Thyroid gland (tissue), 4 donors: ENCODE measurements around the gene FANCD2. TPM values are rescaled to one million over a fixed set of nuclear protein-coding genes. Genes with fewer than 3 reads are reported as not detected.
"Not testable (repeated sequence)": the region's sequence is repeated elsewhere in the genome, so short reads cannot be mapped to it uniquely, and the experiment has no call there.

ENCODE experiments used
- DNase-seq, 2 donors: peaks; one replicate each; pipeline ENCODE4 v3.0.0-alpha.2; 2019
- H3K27ac ChIP-seq, 3 donors: fragments of 200-600 bp; sonication (generic); 1 replicate in 2 of 3; 2 replicates in 1 of 3; pipeline ENCODE4 v1.5.1; 2016 to 2019; ENCODE audit warnings: mild to moderate bottlenecking in 1 of 3, moderate library complexity in 1 of 3
- H3K27me3 ChIP-seq: fragments of 200-600 bp; sonication (generic); one replicate; pipeline ENCODE4 v1.5.1; 2019
- H3K36me3 ChIP-seq, 2 donors: fragments of 200-600 bp; sonication (generic); one replicate each; pipeline ENCODE4 v1.5.1; 2016 to 2019
- H3K4me1 ChIP-seq, 2 donors: fragments of 200-600 bp; sonication (generic); one replicate each; pipeline ENCODE4 v1.5.1; 2017 to 2019
- H3K4me3 ChIP-seq, 3 donors: fragments of 200-600 bp; sonication (generic); replicated peaks in 1 of 3; 1 replicate in 2 of 3; 2 replicates in 1 of 3; pipeline ENCODE4 v1.5.1; 2016; ENCODE audit warnings: mild to moderate bottlenecking in 1 of 3
- H3K9me3 ChIP-seq: fragments of 200-600 bp; sonication (generic); one replicate; pipeline ENCODE4 v1.5.1; 2017
- POLR2A ChIP-seq, 2 donors: fragments of 450-650 bp; IDR thresholded peaks; one replicate each; pipeline ENCODE4 v1.6.1; 2017; ENCODE audit warnings: antibody characterized with exemption in 2 of 2, mild to moderate bottlenecking in 2 of 2, moderate library complexity in 1 of 2
- WGBS, 2 donors: methylation state at CpG; one replicate each; pipeline ENCODE4 v1.1.5; 2017; 5-methylcytosine and 5-hydroxymethylcytosine counted together
- intact Hi-C: fragments of 100-400 bp; cut with DNase I; formaldehyde crosslinking; loops from one replicate; pipeline ENCODE4 v1.15.1; 2023
- total RNA-seq, 4 donors: library from RNA; depleted of rRNA; stranded (reverse); fragments of >200 nt; gene quantifications; one replicate each; pipeline ENCODE4 v1.2.3, GENCODE V29; 2016
- TF ChIP-seq, protein P1 (sequence below), 6 experiments: fragments of 200-600 bp in 3 of 6; fragments of 450-650 bp in 3 of 6; sonication (generic) in 3 of 6; IDR thresholded peaks; one replicate each; pipeline ENCODE4 v1.5.1; 2016 to 2019; ENCODE audit warnings: antibody characterized with exemption in 6 of 6, mild to moderate bottlenecking in 2 of 6, inconsistent platforms in 1 of 6, moderate library complexity in 1 of 6

FANCD2 gene
- total RNA-seq, 4 donors from 2014 or later: 2.0 to 7.9 (median 4.4) TPM

GRCh38 chr3:10015461-10015904 lies 10.8 kb upstream of the FANCD2 start:
- intact Hi-C loops: no loop called here
- Histone ChIP-seq H3K36me3 (no peaks in the 10 kb centered on the region), H3K27me3 (no peaks in the 10 kb centered on the region), H3K9me3 (no peaks in the 10 kb centered on the region), H3K27ac (peak overlapping the region; percentile 92 to 95 (median 95)), H3K4me1 (peaks cover 50 to 63% of the 10 kb centered on the region in 2 donors), H3K4me3 (no peak overlapping the region)
- 4 to 20% methylated on average over 7 to 10 of the region's 10 CpGs for WGBS, 2 donors
- peak; percentile 93 for DNase-seq
- peak in 1 of 2 donors; percentile 52 for TF ChIP-seq POLR2A (IDR thresholded peaks at IDR 0.05)
- TF ChIP-seq, protein P1, sequence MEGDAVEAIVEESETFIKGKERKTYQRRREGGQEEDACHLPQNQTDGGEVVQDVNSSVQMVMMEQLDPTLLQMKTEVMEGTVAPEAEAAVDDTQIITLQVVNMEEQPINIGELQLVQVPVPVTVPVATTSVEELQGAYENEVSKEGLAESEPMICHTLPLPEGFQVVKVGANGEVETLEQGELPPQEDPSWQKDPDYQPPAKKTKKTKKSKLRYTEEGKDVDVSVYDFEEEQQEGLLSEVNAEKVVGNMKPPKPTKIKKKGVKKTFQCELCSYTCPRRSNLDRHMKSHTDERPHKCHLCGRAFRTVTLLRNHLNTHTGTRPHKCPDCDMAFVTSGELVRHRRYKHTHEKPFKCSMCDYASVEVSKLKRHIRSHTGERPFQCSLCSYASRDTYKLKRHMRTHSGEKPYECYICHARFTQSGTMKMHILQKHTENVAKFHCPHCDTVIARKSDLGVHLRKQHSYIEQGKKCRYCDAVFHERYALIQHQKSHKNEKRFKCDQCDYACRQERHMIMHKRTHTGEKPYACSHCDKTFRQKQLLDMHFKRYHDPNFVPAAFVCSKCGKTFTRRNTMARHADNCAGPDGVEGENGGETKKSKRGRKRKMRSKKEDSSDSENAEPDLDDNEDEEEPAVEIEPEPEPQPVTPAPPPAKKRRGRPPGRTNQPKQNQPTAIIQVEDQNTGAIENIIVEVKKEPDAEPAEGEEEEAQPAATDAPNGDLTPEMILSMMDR (IDR thresholded peaks at IDR 0.05): no peak

GRCh38 chr3:10017636-10018292 lies 8.5 kb upstream of the FANCD2 start:
- no peak for DNase-seq
- peaks cover 42 to 53% of the 10 kb centered on the region in 2 donors for H3K4me1 ChIP-seq
- H3K27me3 ChIP-seq: no peaks in the 10 kb centered on the region
- H3K4me3 ChIP-seq: no peak overlapping the region
- intact Hi-C loops: no loop called here
- 95 to 97% methylated on average over 10 to 13 of the region's 13 CpGs for WGBS, 2 donors
- H3K9me3 ChIP-seq: no peaks in the 10 kb centered on the region
- H3K36me3 ChIP-seq: peaks cover 0 to 12% of the 10 kb centered on the region in 2 donors
- H3K27ac ChIP-seq: peak overlapping the region; percentile 66 to 92 (median 69)
- TF ChIP-seq POLR2A (IDR thresholded peaks at IDR 0.05): no peak
- TF ChIP-seq, protein P1 (IDR thresholded peaks at IDR 0.05): no peak

GRCh38 chr3:10018806-10019205 lies 7.4 kb upstream of the FANCD2 start:
- H3K4me3 ChIP-seq, H3K9me3 ChIP-seq, DNase-seq, intact Hi-C loops, H3K27me3 ChIP-seq: not testable (repeated sequence)
- WGBS, 2 donors: 88 to 98% methylated on average over 2 of the region's 2 CpGs
- peaks cover 0 to 20% of the 10 kb centered on the region in 2 donors for H3K36me3 ChIP-seq
- H3K4me1 ChIP-seq: peaks cover 42 to 53% of the 10 kb centered on the region in 2 donors
- H3K27ac ChIP-seq: peak overlapping the region; percentile 66 to 92 (median 69)

GRCh38 chr3:10019326-10019725 lies 6.9 kb upstream of the FANCD2 start:
- intact Hi-C loops: no loop called here
- Histone ChIP-seq H3K4me1 (peaks cover 42 to 53% of the 10 kb centered on the region in 2 donors), H3K27me3 (no peaks in the 10 kb centered on the region), H3K36me3 (peaks cover 0 to 20% of the 10 kb centered on the region in 2 donors), H3K27ac (peak overlapping the region; percentile 66 to 92 (median 69)), H3K4me3 (no peak overlapping the region), H3K9me3 (no peaks in the 10 kb centered on the region)
- DNase-seq: peak; percentile 89 to 93
- 27 to 48% methylated on average over 5 of the region's 5 CpGs for WGBS, 2 donors
- TF ChIP-seq POLR2A (IDR thresholded peaks at IDR 0.05): peak in 1 of 2 donors; percentile 18
- TF ChIP-seq, protein P1 (IDR thresholded peaks at IDR 0.05): no peak

DNA sequence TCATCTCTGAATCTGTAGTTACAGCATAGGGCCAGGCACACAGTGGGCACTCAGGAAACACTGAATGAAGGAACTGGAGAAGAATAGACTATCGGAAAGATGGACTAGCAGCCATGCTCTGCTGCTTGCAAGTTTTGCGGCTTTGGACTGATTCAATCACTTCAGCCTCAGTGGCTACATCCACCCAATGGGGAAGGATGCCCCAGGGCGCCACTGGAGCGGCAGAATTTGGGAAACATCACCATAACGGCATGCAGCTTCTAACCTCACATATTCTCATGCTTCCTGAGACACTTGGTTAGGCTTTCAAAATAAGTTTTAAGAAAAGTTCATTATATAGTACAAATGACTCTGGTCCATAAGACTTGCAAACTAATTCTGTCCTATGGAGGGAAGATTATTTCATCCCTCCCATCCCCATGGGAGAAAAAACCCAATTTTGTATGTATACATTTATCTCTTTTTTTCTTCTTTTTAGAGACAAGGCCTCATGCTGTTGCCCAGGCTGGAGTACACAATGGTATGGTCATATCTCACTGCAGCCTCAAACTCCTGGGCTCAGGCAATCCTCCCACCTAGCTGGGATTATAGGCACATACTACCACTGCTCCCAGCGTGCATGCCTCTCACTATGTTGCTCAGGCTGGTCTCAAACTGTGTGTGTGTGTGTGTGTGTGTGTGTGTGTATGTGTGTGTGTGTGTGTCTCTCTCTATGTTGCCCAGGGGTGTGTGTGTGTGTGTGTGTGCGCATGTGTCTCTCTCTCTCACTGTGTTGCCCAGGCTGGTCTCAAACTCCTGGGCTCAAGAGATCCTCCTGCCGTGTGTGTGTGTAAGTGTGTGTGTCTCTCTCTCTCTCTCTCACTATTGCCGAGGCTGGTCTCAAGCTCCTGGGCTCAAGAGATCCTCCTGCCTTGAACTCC lies 4.1 kb upstream of the FANCD2 start:
- Histone ChIP-seq H3K4me3 (no peak overlapping the region), H3K27me3 (no peaks in the 10 kb centered on the region), H3K4me1 (peaks cover 40 to 45% of the 10 kb centered on the region in 2 donors), H3K36me3 (peaks cover 0 to 20% of the 10 kb centered on the region in 2 donors), H3K9me3 (no peaks in the 10 kb centered on the region), H3K27ac (no peak overlapping the region)
- WGBS, 2 donors: 93 to 94% methylated on average over 8 to 9 of the region's 9 CpGs
- DNase-seq: no peak
- intact Hi-C loops: loop anchor here (10.0 kb wide), 3 partner anchors 77 to 123 kb away; partner anchors contain the start of genes BRK1 and VHL
- TF ChIP-seq, protein P1 (IDR thresholded peaks at IDR 0.05): no peak
- no peak for TF ChIP-seq POLR2A (IDR thresholded peaks at IDR 0.05)
